HEK293 (cell line): ENCODE measurements around the gene DDX28.
A peak's percentile ranks its signal among the peaks of the same experiment; 100 is the strongest.

Experiments used
- CTCF ChIA-PET: fragments of 350-600 bp; formaldehyde crosslinking; extraction: SDS; loops from one replicate; lab custom pipeline; 2021; ENCODE audit warnings: antibody characterized with exemption; lab: Yijun Ruan, JAX
- POLR2A ChIA-PET: fragments of 300-600 bp; formaldehyde crosslinking; extraction: SDS; loops from one replicate; lab custom pipeline; 2020; ENCODE audit warnings: antibody characterized with exemption, inconsistent platforms; lab: Yijun Ruan, JAX
- H3K27ac ChIP-seq: fragments of 200-500 bp; sonication (Bioruptor generic); 2 replicates; pipeline ENCODE4 v1.5.1; 2014; ENCODE audit warnings: low read depth, low read length, control low read depth, inconsistent platforms; ENCODE audit errors: extremely low read depth
- H3K36me3 ChIP-seq, 2 experiments: fragments of 200-500 bp in 1 of 2; sonication (Bioruptor generic) in 1 of 2; 1 replicate in 1 of 2; 2 replicates in 1 of 2; pipeline ENCODE4 v1.5.1; 2014 to 2017; ENCODE audit warnings: inconsistent platforms in 2 of 2, low read length in 2 of 2; ENCODE audit not compliant: control insufficient read depth in 2 of 2, insufficient read depth in 1 of 2
- H3K4me1 ChIP-seq: fragments of 200-500 bp; sonication (Bioruptor generic); 2 replicates; pipeline ENCODE4 v1.5.1; 2014; ENCODE audit warnings: mild to moderate bottlenecking, low read length, inconsistent platforms; ENCODE audit not compliant: control insufficient read depth, insufficient read depth
- H3K4me3 ChIP-seq: 2 replicates; pipeline ENCODE4 v1.5.1; 2011; ENCODE audit warnings: low read depth, mild to moderate bottlenecking, control low read depth, low read length, moderate library complexity
- H3K9me3 ChIP-seq: fragments of 200-500 bp; sonication (Bioruptor generic); 2 replicates; pipeline ENCODE4 v1.5.1; 2014; ENCODE audit warnings: low read depth, low read length, inconsistent platforms; ENCODE audit not compliant: control insufficient read depth, insufficient read depth
- GLIS1 ChIP-seq: fragments of 450-650 bp; formaldehyde crosslinking; IDR thresholded peaks from 2 replicates; pipeline ENCODE4 v1.5.1; 2016; ENCODE audit warnings: missing biosample characterization, missing genetic modification characterization
- GLIS2 ChIP-seq: fragments of 450-650 bp; formaldehyde crosslinking; IDR thresholded peaks from 2 replicates; pipeline ENCODE4 v1.5.1; 2016; ENCODE audit warnings: missing biosample characterization, missing genetic modification characterization
- KLF10 ChIP-seq: fragments of 450-650 bp; IDR thresholded peaks from 2 replicates; pipeline ENCODE4 v1.5.1; 2018; ENCODE audit warnings: missing biosample characterization, mild to moderate bottlenecking, missing genetic modification characterization
- SP3 ChIP-seq: fragments of 450-650 bp; formaldehyde crosslinking; IDR thresholded peaks from 2 replicates; pipeline ENCODE4 v1.5.1; 2016; ENCODE audit warnings: missing biosample characterization, missing genetic modification characterization
- ZIC2 ChIP-seq: fragments of 450-650 bp; formaldehyde crosslinking; IDR thresholded peaks from 2 replicates; pipeline ENCODE4 v1.5.1; 2016; ENCODE audit warnings: missing biosample characterization, missing genetic modification characterization
- ZNF112 ChIP-seq: fragments of 450-650 bp; formaldehyde crosslinking; IDR thresholded peaks from 2 replicates; pipeline ENCODE4 v1.5.0; 2017; ENCODE audit warnings: missing biosample characterization, missing genetic modification characterization
- ZNF138 ChIP-seq: fragments of 450-650 bp; formaldehyde crosslinking; IDR thresholded peaks from 2 replicates; pipeline ENCODE4 v1.5.1; 2016; ENCODE audit warnings: missing biosample characterization, missing genetic modification characterization, borderline replicate concordance
- ZNF146 ChIP-seq: fragments of 450-650 bp; formaldehyde crosslinking; IDR thresholded peaks from 2 replicates; pipeline ENCODE4 v1.5.1; 2016; ENCODE audit warnings: missing biosample characterization, missing genetic modification characterization
- ZNF155 ChIP-seq: fragments of 450-650 bp; formaldehyde crosslinking; IDR thresholded peaks from 2 replicates; pipeline ENCODE4 v1.5.1; 2016; ENCODE audit warnings: missing biosample characterization, missing genetic modification characterization
- ZNF530 ChIP-seq: fragments of 450-650 bp; formaldehyde crosslinking; IDR thresholded peaks from 2 replicates; pipeline ENCODE4 v1.5.1; 2016; ENCODE audit warnings: low read depth, missing biosample characterization, missing genetic modification characterization
- ZNF777 ChIP-seq: fragments of 450-650 bp; formaldehyde crosslinking; IDR thresholded peaks from 2 replicates; pipeline ENCODE4 v1.5.1; 2017; ENCODE audit warnings: missing biosample characterization, missing genetic modification characterization, borderline replicate concordance
- ZNF791 ChIP-seq: fragments of 450-650 bp; formaldehyde crosslinking; IDR thresholded peaks from 2 replicates; pipeline ENCODE4 v1.5.1; 2016; ENCODE audit warnings: missing biosample characterization, missing genetic modification characterization
- ZNF837 ChIP-seq: fragments of 450-650 bp; formaldehyde crosslinking; IDR thresholded peaks from 2 replicates; pipeline ENCODE4 v1.5.1; 2016; ENCODE audit warnings: missing biosample characterization, missing genetic modification characterization
- TF ChIP-seq, protein P1 (sequence below): fragments of 450-650 bp; formaldehyde crosslinking; IDR thresholded peaks from 2 replicates; pipeline ENCODE4 v1.5.1; 2017; ENCODE audit warnings: missing biosample characterization, mild to moderate bottlenecking, missing genetic modification characterization, moderate library complexity
- TF ChIP-seq, protein P2 (sequence below): fragments of 450-650 bp; formaldehyde crosslinking; IDR thresholded peaks from 2 replicates; pipeline ENCODE4 v1.5.1; 2016; ENCODE audit warnings: missing biosample characterization, missing genetic modification characterization, low read depth
- TF ChIP-seq, protein P3 (sequence below): fragments of 450-650 bp; formaldehyde crosslinking; IDR thresholded peaks from 2 replicates; pipeline ENCODE4 v1.5.1; 2017; ENCODE audit warnings: missing biosample characterization, missing genetic modification characterization
- TF ChIP-seq, protein P4 (sequence below): fragments of 450-650 bp; formaldehyde crosslinking; IDR thresholded peaks from 2 replicates; pipeline ENCODE4 v1.5.1; 2017; ENCODE audit warnings: missing biosample characterization, missing genetic modification characterization
- TF ChIP-seq, protein P5 (sequence below): fragments of 450-650 bp; formaldehyde crosslinking; conservative IDR thresholded peaks from 2 replicates; pipeline ENCODE4 v1.5.1; 2016; ENCODE audit warnings: low read depth, missing biosample characterization, missing genetic modification characterization

The DDX28 gene

DNA sequence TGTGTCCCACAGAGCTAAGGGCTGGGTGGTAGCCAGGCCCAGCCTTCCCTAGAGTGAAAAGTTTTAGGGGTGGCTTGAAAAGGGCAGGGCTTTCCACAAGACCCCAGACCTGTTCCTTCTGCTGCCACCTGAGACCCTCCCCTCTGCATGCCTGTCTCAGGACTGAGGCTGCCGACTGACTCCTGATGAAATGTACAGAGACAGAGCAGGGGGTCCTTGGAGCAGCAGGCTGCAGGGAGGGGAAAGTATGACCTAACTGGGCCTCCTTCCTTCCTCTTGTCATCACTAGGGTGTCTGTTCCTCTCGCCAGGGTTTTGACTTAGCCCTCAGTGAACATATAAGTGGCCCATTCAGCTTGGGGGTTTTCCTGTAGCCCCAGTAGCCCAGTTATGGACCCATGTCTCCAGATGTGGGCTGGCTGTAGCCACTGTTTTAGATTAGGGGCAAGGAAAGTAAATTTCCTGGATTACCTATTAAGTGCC is 47.3 kb upstream of the DDX28 start:
- CTCF ChIA-PET: interaction anchor here (0.5 to 0.6 kb wide), 2 partner anchors 129 to 269 kb away, joined by 3 read pairs; no protein-coding TSS in a partner anchor
- POLR2A ChIA-PET: interaction anchor here (0.9 kb wide), 1 partner anchor 289 kb away, joined by 4 read pairs; no protein-coding TSS in a partner anchor
- H3K4me3 ChIP-seq: no peak overlapping the region
- TF ChIP-seq ZNF837 (tag by site-specific recombination): no peak
- TF ChIP-seq ZNF146 (tag by site-specific recombination): no peak
- TF ChIP-seq ZNF777 (tag by site-specific recombination): no peak
- peaks cover 5% of the 10 kb centered on the region; the same call in 1 of the 2 replicates for H3K4me1 ChIP-seq
- H3K27ac ChIP-seq: no peak overlapping the region
- H3K9me3 ChIP-seq: no peaks in the 10 kb centered on the region
- H3K36me3 ChIP-seq: peaks cover 3 to 80% of the 10 kb centered on the region in 2 experiments; a peak in 2 of 3 replicates

DNA sequence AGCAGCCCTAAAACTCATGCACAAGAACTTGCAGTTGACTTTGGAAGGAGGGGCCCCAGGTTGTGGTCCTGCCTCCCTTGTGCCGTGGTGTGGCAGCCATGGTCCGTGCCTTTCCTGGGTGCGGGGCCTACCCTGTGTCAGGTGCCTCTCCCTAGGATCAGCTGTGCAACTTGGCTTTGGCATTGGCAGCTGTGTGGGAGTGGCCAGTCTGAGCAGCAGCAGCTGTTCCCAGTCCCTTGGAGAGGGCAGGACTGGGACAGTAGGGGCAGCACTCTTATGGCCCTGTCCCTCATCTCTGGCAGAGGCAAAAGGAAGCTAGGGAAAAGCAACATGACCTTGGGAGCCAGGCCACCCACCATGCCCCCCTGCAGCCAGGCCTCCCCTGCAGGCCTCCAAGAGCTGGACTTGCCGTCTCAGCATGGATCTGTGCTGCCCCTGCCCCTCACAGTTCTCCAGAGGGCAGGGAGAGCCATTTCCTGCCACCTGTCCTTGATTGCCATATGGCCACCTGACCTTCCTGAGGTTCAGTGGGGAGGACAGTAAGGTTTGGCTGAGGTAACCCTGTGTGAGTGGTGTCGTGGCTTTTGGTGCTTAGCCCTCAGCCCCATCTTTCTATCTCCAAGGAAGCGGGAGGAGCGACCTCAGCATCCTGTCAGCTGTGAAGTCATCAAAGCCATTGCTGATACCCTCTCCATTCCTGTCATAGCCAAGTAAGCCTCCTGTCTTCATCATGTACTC is 46.6 kb upstream of the DDX28 start:
- H3K36me3 ChIP-seq: peaks cover 3 to 79% of the 10 kb centered on the region in 2 experiments; a peak in 2 of 3 replicates
- H3K4me1 ChIP-seq: peaks cover 5% of the 10 kb centered on the region; the same call in 1 of the 2 replicates
- no peak overlapping the region for H3K27ac ChIP-seq
- H3K9me3 ChIP-seq: no peaks in the 10 kb centered on the region
- CTCF ChIA-PET: interaction anchor here (0.5 to 1.0 kb wide), 3 partner anchors 29 to 269 kb away, joined by 3 read pairs; no protein-coding TSS in a partner anchor
- H3K4me3 ChIP-seq: no peak overlapping the region
- POLR2A ChIA-PET: interaction anchor here (0.5 to 0.9 kb wide), 3 partner anchors 32 to 288 kb away, joined by 3 to 4 read pairs (median 4); no protein-coding TSS in a partner anchor
- TF ChIP-seq GLIS2 (tag by site-specific recombination): no peak
- no peak for TF ChIP-seq KLF10 (tag by site-specific recombination)
- no peak for TF ChIP-seq SP3 (tag by site-specific recombination)
- TF ChIP-seq, protein P1, sequence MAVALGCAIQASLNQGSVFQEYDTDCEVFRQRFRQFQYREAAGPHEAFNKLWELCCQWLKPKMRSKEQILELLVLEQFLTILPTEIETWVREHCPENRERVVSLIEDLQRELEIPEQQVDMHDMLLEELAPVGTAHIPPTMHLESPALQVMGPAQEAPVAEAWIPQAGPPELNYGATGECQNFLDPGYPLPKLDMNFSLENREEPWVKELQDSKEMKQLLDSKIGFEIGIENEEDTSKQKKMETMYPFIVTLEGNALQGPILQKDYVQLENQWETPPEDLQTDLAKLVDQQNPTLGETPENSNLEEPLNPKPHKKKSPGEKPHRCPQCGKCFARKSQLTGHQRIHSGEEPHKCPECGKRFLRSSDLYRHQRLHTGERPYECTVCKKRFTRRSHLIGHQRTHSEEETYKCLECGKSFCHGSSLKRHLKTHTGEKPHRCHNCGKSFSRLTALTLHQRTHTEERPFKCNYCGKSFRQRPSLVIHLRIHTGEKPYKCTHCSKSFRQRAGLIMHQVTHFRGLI (tag by site-specific recombination): no peak
- peak; percentile 56 for TF ChIP-seq GLIS1 (tag by site-specific recombination)
- peak; percentile 52 for TF ChIP-seq ZIC2 (tag by site-specific recombination)
- no peak for TF ChIP-seq ZNF138 (tag by site-specific recombination)
- TF ChIP-seq ZNF155 (tag by site-specific recombination): no peak
- no peak for TF ChIP-seq ZNF530 (tag by site-specific recombination)
- TF ChIP-seq, protein P2, sequence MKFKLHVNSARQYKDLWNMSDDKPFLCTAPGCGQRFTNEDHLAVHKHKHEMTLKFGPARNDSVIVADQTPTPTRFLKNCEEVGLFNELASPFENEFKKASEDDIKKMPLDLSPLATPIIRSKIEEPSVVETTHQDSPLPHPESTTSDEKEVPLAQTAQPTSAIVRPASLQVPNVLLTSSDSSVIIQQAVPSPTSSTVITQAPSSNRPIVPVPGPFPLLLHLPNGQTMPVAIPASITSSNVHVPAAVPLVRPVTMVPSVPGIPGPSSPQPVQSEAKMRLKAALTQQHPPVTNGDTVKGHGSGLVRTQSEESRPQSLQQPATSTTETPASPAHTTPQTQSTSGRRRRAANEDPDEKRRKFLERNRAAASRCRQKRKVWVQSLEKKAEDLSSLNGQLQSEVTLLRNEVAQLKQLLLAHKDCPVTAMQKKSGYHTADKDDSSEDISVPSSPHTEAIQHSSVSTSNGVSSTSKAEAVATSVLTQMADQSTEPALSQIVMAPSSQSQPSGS (tag by site-specific recombination): no peak
- TF ChIP-seq ZNF112 (tag by site-specific recombination): no peak
- TF ChIP-seq, protein P3, sequence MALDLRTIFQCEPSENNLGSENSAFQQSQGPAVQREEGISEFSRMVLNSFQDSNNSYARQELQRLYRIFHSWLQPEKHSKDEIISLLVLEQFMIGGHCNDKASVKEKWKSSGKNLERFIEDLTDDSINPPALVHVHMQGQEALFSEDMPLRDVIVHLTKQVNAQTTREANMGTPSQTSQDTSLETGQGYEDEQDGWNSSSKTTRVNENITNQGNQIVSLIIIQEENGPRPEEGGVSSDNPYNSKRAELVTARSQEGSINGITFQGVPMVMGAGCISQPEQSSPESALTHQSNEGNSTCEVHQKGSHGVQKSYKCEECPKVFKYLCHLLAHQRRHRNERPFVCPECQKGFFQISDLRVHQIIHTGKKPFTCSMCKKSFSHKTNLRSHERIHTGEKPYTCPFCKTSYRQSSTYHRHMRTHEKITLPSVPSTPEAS: no peak
- TF ChIP-seq ZNF791 (tag by site-specific recombination): no peak
- TF ChIP-seq, protein P4, sequence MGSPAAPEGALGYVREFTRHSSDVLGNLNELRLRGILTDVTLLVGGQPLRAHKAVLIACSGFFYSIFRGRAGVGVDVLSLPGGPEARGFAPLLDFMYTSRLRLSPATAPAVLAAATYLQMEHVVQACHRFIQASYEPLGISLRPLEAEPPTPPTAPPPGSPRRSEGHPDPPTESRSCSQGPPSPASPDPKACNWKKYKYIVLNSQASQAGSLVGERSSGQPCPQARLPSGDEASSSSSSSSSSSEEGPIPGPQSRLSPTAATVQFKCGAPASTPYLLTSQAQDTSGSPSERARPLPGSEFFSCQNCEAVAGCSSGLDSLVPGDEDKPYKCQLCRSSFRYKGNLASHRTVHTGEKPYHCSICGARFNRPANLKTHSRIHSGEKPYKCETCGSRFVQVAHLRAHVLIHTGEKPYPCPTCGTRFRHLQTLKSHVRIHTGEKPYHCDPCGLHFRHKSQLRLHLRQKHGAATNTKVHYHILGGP (tag by site-specific recombination): no peak
- TF ChIP-seq, protein P5, sequence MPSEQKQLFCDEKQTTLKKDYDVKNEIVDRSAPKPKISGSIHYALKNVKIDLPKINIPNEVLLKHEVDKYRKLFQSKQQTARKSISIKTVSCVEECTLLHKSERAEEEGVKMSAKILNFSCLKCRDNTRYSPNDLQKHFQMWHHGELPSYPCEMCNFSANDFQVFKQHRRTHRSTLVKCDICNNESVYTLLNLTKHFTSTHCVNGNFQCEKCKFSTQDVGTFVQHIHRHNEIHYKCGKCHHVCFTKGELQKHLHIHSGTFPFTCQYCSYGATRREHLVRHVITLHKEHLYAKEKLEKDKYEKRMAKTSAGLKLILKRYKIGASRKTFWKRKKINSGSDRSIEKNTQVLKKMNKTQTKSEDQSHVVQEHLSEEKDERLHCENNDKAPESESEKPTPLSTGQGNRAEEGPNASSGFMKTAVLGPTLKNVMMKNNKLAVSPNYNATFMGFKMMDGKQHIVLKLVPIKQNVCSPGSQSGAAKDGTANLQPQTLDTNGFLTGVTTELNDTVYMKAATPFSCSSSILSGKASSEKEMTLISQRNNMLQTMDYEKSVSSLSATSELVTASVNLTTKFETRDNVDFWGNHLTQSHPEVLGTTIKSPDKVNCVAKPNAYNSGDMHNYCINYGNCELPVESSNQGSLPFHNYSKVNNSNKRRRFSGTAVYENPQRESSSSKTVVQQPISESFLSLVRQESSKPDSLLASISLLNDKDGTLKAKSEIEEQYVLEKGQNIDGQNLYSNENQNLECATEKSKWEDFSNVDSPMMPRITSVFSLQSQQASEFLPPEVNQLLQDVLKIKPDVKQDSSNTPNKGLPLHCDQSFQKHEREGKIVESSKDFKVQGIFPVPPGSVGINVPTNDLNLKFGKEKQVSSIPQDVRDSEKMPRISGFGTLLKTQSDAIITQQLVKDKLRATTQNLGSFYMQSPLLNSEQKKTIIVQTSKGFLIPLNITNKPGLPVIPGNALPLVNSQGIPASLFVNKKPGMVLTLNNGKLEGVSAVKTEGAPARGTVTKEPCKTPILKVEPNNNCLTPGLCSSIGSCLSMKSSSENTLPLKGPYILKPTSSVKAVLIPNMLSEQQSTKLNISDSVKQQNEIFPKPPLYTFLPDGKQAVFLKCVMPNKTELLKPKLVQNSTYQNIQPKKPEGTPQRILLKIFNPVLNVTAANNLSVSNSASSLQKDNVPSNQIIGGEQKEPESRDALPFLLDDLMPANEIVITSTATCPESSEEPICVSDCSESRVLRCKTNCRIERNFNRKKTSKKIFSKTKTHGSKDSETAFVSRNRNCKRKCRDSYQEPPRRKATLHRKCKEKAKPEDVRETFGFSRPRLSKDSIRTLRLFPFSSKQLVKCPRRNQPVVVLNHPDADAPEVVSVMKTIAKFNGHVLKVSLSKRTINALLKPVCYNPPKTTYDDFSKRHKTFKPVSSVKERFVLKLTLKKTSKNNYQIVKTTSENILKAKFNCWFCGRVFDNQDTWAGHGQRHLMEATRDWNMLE (tag by site-specific recombination): no peak
